Erythroblast (primary cell): ENCODE measurements around the gene PIAS1.
"Not testable (repeated sequence)": the region's sequence is repeated elsewhere in the genome, so short reads cannot be mapped to it uniquely, and the experiment has no call there.

Source experiments
- GATA1 ChIP-seq: IDR thresholded peaks from 2 replicates; pipeline ENCODE4 v1.6.1; 2011; ENCODE audit warnings: low read depth, mild to moderate bottlenecking, control low read depth, low read length, moderate library complexity
- POLR2A ChIP-seq: IDR thresholded peaks from 2 replicates; pipeline ENCODE4 v1.6.1; 2011; ENCODE audit warnings: mild to moderate bottlenecking, low read length

GRCh38 chr15:68222432-68222743, 168.3 kb downstream of the PIAS1 start:
- TF ChIP-seq POLR2A, GATA1: not testable (repeated sequence)
